ENCODE measurements around the gene PROM1. TPM values are rescaled to one million over a fixed set of nuclear protein-coding genes. Genes with fewer than 3 reads are reported as not detected.

Gene PROM1
- total and polyA plus RNA-seq, 8 donors = 3.5 to 124 (median 12.3) TPM

DNA sequence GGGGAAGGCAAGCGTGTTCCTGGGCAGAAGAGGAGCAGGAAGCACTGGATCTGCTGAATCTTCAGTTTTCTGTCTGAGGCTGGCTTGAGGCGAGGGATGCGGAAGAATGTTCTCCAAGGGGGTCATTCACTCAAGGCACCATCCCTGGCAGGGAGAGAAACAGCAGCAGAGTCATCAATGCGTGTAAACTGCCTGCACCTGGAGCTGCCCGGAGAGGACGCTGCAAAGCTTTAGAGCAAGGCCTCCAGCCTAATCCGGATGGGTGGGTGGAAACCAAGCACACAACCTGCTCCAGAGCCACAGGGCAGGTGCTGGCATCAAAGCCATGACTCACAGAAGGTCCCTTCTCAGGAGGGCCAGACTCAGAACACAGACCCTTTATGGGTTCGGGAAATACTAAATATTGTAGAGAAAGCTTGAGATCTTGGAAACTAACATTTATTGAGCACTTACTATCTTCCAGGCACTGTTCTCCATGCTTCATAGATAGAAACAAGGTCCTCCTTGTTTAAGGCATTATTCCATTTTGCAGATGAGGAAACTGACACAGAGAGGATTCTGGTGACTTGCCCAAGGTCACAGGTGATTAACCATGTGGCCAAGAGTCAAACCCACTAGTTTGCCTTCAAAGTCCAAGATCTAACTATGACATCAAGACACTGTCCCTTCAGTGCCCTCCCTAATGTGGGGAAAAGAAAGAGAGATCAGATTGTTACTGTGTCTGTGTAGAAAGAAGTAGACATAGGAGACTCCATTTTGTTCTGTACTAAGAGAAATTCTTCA is 7.7 kb downstream of the PROM1 start:
- Histone ChIP-seq H3K9me3 (no peaks in the 10 kb centered on the region), H3K4me3 (no peak overlapping the region), H3K4me1 (peaks cover 6 to 19% (median 9%) of the 10 kb centered on the region in 4 donors), H3K27me3 (peaks cover 0 to 35% (median 7%) of the 10 kb centered on the region in 3 donors), H3K36me3 (no peaks in the 10 kb centered on the region), H3K27ac (no peak overlapping the region)
- intact Hi-C loops (cut with DNase I; ENCODE audit: low total_unique reads) = no loop called here
- DNase-seq = no peak
- WGBS, 5 donors = 77 to 88% (median 81%) methylated on average over 8 of the region's 8 CpGs
- TF ChIP-seq POLR2A (IDR thresholded peaks at IDR 0.05) (no peak), EP300 (IDR thresholded peaks at IDR 0.05) (no peak), POLR2AphosphoS5 (IDR thresholded peaks at IDR 0.05) (no peak)
- TF ChIP-seq, protein P1, sequence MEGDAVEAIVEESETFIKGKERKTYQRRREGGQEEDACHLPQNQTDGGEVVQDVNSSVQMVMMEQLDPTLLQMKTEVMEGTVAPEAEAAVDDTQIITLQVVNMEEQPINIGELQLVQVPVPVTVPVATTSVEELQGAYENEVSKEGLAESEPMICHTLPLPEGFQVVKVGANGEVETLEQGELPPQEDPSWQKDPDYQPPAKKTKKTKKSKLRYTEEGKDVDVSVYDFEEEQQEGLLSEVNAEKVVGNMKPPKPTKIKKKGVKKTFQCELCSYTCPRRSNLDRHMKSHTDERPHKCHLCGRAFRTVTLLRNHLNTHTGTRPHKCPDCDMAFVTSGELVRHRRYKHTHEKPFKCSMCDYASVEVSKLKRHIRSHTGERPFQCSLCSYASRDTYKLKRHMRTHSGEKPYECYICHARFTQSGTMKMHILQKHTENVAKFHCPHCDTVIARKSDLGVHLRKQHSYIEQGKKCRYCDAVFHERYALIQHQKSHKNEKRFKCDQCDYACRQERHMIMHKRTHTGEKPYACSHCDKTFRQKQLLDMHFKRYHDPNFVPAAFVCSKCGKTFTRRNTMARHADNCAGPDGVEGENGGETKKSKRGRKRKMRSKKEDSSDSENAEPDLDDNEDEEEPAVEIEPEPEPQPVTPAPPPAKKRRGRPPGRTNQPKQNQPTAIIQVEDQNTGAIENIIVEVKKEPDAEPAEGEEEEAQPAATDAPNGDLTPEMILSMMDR (IDR thresholded peaks at IDR 0.05) = no peak

DNA sequence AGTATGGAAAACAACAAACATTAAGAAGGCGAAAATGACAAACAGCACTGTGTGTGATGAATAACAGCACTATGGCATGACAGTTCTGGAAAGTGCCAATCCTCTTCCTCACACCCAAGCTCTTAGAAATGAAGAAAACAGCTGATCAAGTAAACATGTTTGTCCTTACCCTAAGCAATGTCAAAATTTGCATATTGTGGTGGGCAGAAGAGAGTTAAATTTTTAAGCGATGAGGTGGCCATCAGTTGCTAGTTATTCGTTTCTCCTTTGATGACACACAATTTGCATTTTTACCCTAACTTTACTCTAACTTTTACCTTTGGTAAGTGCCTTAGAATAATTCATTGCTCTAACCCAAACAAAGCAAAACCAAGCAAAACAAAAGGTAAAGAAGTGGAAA is 8.8 kb downstream of the PROM1 start:
- Histone ChIP-seq H3K9me3 (no peaks in the 10 kb centered on the region), H3K27ac (no peak overlapping the region), H3K4me3 (no peak overlapping the region), H3K27me3 (peaks cover 0 to 24% (median 3%) of the 10 kb centered on the region in 3 donors), H3K36me3 (no peaks in the 10 kb centered on the region), H3K4me1 (peaks cover 6 to 19% (median 9%) of the 10 kb centered on the region in 4 donors)
- TF ChIP-seq POLR2AphosphoS5 (IDR thresholded peaks at IDR 0.05) (no peak), EP300 (IDR thresholded peaks at IDR 0.05) (no peak), POLR2A (IDR thresholded peaks at IDR 0.05) (no peak)
- TF ChIP-seq, protein P1 (IDR thresholded peaks at IDR 0.05) = no peak
- DNase-seq = no peak
- WGBS, 5 donors = 57 to 73% (median 65%) methylated on average over 3 of the region's 3 CpGs
- intact Hi-C loops (cut with DNase I; ENCODE audit: low total_unique reads) = no loop called here

DNA sequence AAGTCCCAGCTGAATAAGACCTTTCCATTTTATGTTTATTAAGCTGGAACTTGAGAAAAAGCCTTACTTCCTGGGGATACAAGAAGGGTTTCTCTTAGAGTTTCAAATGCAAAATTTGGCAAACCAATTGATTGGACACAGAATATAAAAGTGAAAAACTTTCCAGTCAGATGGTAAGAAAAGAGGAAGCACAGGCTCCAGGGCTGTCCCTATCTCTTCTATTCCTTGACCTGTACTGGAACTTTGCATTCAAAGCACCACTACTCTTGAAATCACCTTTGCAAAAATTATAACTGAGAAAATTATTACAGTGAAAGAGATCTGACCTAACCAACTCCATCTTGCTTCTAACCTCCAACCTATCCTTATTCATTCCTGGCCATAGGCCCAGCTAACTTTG is 11.7 kb downstream of the PROM1 start:
- Histone ChIP-seq H3K27me3 (peaks cover 0 to 7% (median 3%) of the 10 kb centered on the region in 3 donors), H3K9me3 (no peaks in the 10 kb centered on the region), H3K27ac (no peak overlapping the region), H3K4me1 (peaks cover under 1 to 8% (median 5%) of the 10 kb centered on the region in 4 donors), H3K36me3 (no peaks in the 10 kb centered on the region), H3K4me3 (no peak overlapping the region)
- intact Hi-C loops (cut with DNase I; ENCODE audit: low total_unique reads) = no loop called here
- TF ChIP-seq, protein P1 (IDR thresholded peaks at IDR 0.05) = no peak
- TF ChIP-seq POLR2A (IDR thresholded peaks at IDR 0.05) (no peak), POLR2AphosphoS5 (IDR thresholded peaks at IDR 0.05) (no peak), EP300 (IDR thresholded peaks at IDR 0.05) (no peak)
- DNase-seq = no peak

DNA sequence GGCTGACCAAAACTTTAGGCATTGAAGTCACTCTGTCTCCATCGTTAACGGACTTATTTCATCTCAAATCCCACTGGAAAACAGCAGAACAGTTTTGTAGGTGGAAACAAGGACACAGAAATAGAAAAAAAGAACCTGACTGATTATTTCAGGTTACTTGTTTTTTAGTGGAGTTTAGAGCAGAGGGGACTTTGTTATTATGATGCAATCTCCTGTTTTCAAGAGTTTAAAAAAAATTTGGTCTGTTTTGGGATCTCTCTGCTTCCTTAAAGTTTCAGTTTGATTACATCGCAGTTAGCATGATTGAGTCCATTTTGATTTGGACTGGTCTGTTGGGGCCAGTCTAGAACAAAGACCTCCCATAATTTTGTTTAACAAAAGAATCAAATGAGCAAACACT is 13.6 kb downstream of the PROM1 start:
- 86 to 89% (median 89%) methylated on average over 3 of the region's 3 CpGs for WGBS, 5 donors
- peaks cover 4 to 13% (median 8%) of the 10 kb centered on the region in 4 donors for H3K4me1 ChIP-seq
- intact Hi-C loops (cut with DNase I; ENCODE audit: low total_unique reads) = no loop called here

More for the DNA sequence above, 13.6 kb downstream of the PROM1 start:
- H3K9me3 ChIP-seq = no peaks in the 10 kb centered on the region
- no peaks in the 10 kb centered on the region for H3K36me3 ChIP-seq
- no peaks in the 10 kb centered on the region for H3K27me3 ChIP-seq
- no peak overlapping the region for H3K27ac ChIP-seq
- no peak overlapping the region for H3K4me3 ChIP-seq
- DNase-seq = no peak
- no peak for TF ChIP-seq POLR2AphosphoS5 (IDR thresholded peaks at IDR 0.05)
- no peak for TF ChIP-seq POLR2A (IDR thresholded peaks at IDR 0.05)
- TF ChIP-seq, protein P1 (IDR thresholded peaks at IDR 0.05) = no peak
- no peak for TF ChIP-seq EP300 (IDR thresholded peaks at IDR 0.05)
